ENCODE results near the gene ANO5. TPM values are rescaled to one million over a fixed set of nuclear protein-coding genes. Genes with fewer than 3 reads are reported as not detected.

Gene ANO5
- total and polyA plus RNA-seq, 2 of the 8 experiments (the other 6 are each of a cell fraction or from before 2014, with no cell fraction given): 2.6 to 5.0 TPM

GRCh38 chr11:22165087-22165486 lies 27.8 kb upstream of the ANO5 start:
- Histone ChIP-seq H3K4me3 (ENCODE audit: extremely low read depth in 1 of 4, insufficient read depth in 2 of 4, low read depth in 3 of 4, low read length in 4 of 4) (no peak overlapping the region), H3K4ac (replicated peaks; ENCODE audit: insufficient read length, low read depth, low read length) (no peak overlapping the region), H4K5ac (ENCODE audit: insufficient read length, low read depth, low read length) (no peak overlapping the region), H3K9ac (replicated peaks in 1 of 4; ENCODE audit: extremely low read depth in 1 of 4, low read depth in 3 of 4, low read length in 3 of 4) (no peak overlapping the region), H4K91ac (replicated peaks; ENCODE audit: insufficient read length, low read length) (no peak overlapping the region), H3K27ac (ENCODE audit: low read depth, low read length) (no peak overlapping the region), H2BK20ac (ENCODE audit: low read length) (no peak overlapping the region), H3K23ac (ENCODE audit: insufficient read length) (no peak overlapping the region), H3K18ac (ENCODE audit: extremely low read depth, low read length) (no peak overlapping the region), H3K23me2 (ENCODE audit: low read depth, low read length) (0 out of 2 replicates have a peak, but pooled peaks cover 1% of the 10 kb centered on the region), H2BK120ac (replicated peaks; ENCODE audit: low read depth, low read length) (no peak overlapping the region), H2BK5ac (ENCODE audit: low read depth, low read length) (no peak overlapping the region), H4K8ac (ENCODE audit: extremely low read depth, insufficient read depth, low read length) (no peak overlapping the region), H3K36me3 (ENCODE audit: control insufficient read depth in 2 of 4, insufficient read depth in 4 of 4, low read length in 3 of 4) (no peaks in the 10 kb centered on the region), H2AK5ac (ENCODE audit: low read depth, low read length) (no peak overlapping the region), H3K79me2 (ENCODE audit: control insufficient read depth in 1 of 2, insufficient read depth in 2 of 2, low read length in 2 of 2) (no peaks in the 10 kb centered on the region), H2AFZ (ENCODE audit: low read length) (no peak overlapping the region), H3K4me1 (replicated peaks in 1 of 4; ENCODE audit: control insufficient read depth in 3 of 4, insufficient read depth in 4 of 4, low read length in 3 of 4) (no peaks in the 10 kb centered on the region), H3K27me3 (replicated peaks in 1 of 4; ENCODE audit: control insufficient read depth in 3 of 4, extremely low read depth in 1 of 4, insufficient read depth in 3 of 4, low read length in 3 of 4) (no peaks in the 10 kb centered on the region), H2BK15ac (ENCODE audit: low read length) (no peak overlapping the region), H2BK12ac (ENCODE audit: low read depth, low read length) (no peak overlapping the region), H4K20me1 (replicated peaks in 1 of 2; ENCODE audit: control insufficient read depth in 1 of 2, insufficient read depth in 2 of 2, low read length in 2 of 2) (no peaks in the 10 kb centered on the region), H3K9me3 (ENCODE audit: insufficient read depth in 2 of 2, low read depth in 1 of 2, low read length in 1 of 2) (no peaks in the 10 kb centered on the region), H3K79me1 (ENCODE audit: low read depth, low read length) (no peaks in the 10 kb centered on the region), H3K4me2 (ENCODE audit: insufficient read depth in 1 of 2, low read depth in 2 of 2, low read length in 2 of 2) (no peak overlapping the region), H3K14ac (ENCODE audit: insufficient read length) (no peak overlapping the region), H3K56ac (replicated peaks; ENCODE audit: insufficient read length, low read depth, low read length) (no peak overlapping the region)
- CTCF ChIA-PET (ENCODE audit: partially characterized antibody): interaction anchor here (1.0 to 1.4 kb wide), 2 partner anchors 12 to 14 kb away, joined by 3 read pairs; no protein-coding TSS in a partner anchor
- DNase-seq (ENCODE audit: low read depth in 1 of 2, low spot score in 2 of 2) (no peak), FAIRE-seq (no peak)
- POLR2A ChIA-PET (ENCODE audit: partially characterized antibody): no interaction called here
- WGBS, 2 experiments (ENCODE audit: extremely low coverage in 1 of 2, insufficient coverage in 1 of 2, insufficient read length in 1 of 2, insufficient replicate concordance in 2 of 2, low coverage in 1 of 2, low lambda C conversion rate in 2 of 2, missing lambda C conversion rate in 1 of 2): 98% methylated on average over 2 of the region's 2 CpGs; no CpG with 5 or more reads in 1 of the 2 experiments
- TF ChIP-seq CBX8 (IDR thresholded peaks at IDR 0.05; ENCODE audit: borderline replicate concordance, low read depth, low read length) (no peak), RAD21 (IDR thresholded peaks at IDR 0.05 in 1 of 2, conservative IDR thresholded peaks at IDR 0.05 in 1 of 2; ENCODE audit: low read depth in 2 of 2, low read length in 2 of 2) (no peak), TEAD4 (IDR thresholded peaks at IDR 0.05; ENCODE audit: low read depth, low read length) (no peak), CTCF (IDR thresholded peaks at IDR 0.05; ENCODE audit: control extremely low read depth in 1 of 3, insufficient read depth in 1 of 3, low read depth in 1 of 3, low read length in 3 of 3) (no peak), EGR1 (IDR thresholded peaks at IDR 0.05; ENCODE audit: borderline replicate concordance, low read depth, low read length) (no peak), POLR2A (IDR thresholded peaks at IDR 0.05; ENCODE audit: control extremely low read depth in 1 of 2, low read depth in 2 of 2, low read length in 2 of 2) (no peak), ASH2L (IDR thresholded peaks at IDR 0.05; ENCODE audit: low read length) (no peak), USF2 (IDR thresholded peaks at IDR 0.05; ENCODE audit: low read length) (no peak), NRF1 (IDR thresholded peaks at IDR 0.05; ENCODE audit: low read depth, low read length) (no peak), POLR2AphosphoS5 (IDR thresholded peaks at IDR 0.05; ENCODE audit: low read depth, low read length) (no peak), SUZ12 (IDR thresholded peaks at IDR 0.05; ENCODE audit: low read length) (no peak)

All from H1 (cell line).